GM23248 (cell line): Measurements from ENCODE around the gene CES2.

Experiments
- EZH2 ChIP-seq: fragments of 200-600 bp; sonication (generic); IDR thresholded peaks from 2 replicates; pipeline ENCODE4 v1.6.1; 2018; ENCODE audit warnings: antibody characterized with exemption, mild to moderate bottlenecking; ENCODE audit not compliant: insufficient read depth, poor library complexity, severe bottlenecking
- EZH2phosphoT487 ChIP-seq: fragments of 200-600 bp; sonication (generic); IDR thresholded peaks from 2 replicates; pipeline ENCODE4 v1.6.1; 2018; ENCODE audit warnings: antibody characterized with exemption, moderate library complexity, mild to moderate bottlenecking, low read depth; ENCODE audit not compliant: insufficient read depth

DNA sequence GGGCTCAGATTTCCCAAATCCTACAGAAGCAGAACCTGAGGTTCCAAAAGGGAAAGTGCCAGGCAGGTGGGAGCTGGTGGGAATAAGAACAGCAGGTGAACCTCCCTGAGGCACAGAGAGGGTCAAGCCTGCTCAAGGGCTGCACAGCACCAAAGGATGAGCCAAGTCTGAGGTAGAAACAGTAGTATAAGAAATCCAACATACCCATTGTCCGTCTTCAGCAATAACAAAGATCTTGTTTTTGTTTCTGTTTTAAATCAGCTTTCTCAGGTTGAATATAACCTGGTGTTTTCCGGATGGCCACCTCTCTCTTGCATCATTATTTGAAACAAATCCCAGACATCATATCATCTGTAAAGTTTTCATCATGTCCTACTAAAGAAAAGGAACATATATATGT, 15.1 kb downstream of the CES2 start:
- TF ChIP-seq EZH2 (no peak), EZH2phosphoT487 (no peak)
